Adrenal gland (tissue), 5 donors: ENCODE results near the gene ZNF19.

Experiments
- POLR2A ChIP-seq, 2 donors: fragments of 450-650 bp; IDR thresholded peaks; one replicate each; pipeline ENCODE4 v1.6.1; 2017; ENCODE audit warnings: antibody characterized with exemption in 2 of 2, mild to moderate bottlenecking in 2 of 2, moderate library complexity in 1 of 2
- TF ChIP-seq, protein P1 (sequence below), 6 experiments: fragments of 450-650 bp in 4 of 6; fragments of 200-600 bp in 2 of 6; sonication (generic) in 1 of 6; IDR thresholded peaks; 1 replicate in 5 of 6; 2 replicates in 1 of 6; pipeline versions ENCODE4 v1.5.1 to v1.8.0; 2016 to 2021; ENCODE audit warnings: antibody characterized with exemption in 6 of 6, mild to moderate bottlenecking in 2 of 6, moderate library complexity in 1 of 6
- donor health status: DM: no; HTN: no; CAD: no.

DNA sequence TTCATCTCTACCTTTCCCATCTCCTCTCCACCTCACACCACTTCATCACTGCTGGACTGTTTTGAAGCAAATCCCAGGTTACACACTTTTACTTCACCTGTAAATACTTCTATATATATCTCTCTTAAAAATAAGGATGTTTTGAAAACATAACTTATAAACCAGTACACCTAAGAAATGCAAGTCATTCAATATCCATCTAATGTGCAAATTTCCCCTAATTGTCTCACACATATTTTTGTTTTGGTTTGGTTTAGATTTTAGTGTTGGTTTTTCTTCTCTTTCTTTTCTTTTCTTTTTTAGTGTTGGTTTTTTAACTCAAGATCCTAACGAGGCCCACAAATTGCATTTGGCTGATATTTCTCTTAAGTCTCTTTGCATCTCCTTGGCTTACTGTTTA, 17.9 kb upstream of the ZNF19 start:
- no peak for TF ChIP-seq POLR2A (IDR thresholded peaks at IDR 0.05)
- TF ChIP-seq, protein P1, sequence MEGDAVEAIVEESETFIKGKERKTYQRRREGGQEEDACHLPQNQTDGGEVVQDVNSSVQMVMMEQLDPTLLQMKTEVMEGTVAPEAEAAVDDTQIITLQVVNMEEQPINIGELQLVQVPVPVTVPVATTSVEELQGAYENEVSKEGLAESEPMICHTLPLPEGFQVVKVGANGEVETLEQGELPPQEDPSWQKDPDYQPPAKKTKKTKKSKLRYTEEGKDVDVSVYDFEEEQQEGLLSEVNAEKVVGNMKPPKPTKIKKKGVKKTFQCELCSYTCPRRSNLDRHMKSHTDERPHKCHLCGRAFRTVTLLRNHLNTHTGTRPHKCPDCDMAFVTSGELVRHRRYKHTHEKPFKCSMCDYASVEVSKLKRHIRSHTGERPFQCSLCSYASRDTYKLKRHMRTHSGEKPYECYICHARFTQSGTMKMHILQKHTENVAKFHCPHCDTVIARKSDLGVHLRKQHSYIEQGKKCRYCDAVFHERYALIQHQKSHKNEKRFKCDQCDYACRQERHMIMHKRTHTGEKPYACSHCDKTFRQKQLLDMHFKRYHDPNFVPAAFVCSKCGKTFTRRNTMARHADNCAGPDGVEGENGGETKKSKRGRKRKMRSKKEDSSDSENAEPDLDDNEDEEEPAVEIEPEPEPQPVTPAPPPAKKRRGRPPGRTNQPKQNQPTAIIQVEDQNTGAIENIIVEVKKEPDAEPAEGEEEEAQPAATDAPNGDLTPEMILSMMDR (IDR thresholded peaks at IDR 0.05), result no peak
